ENCODE measurements around the gene RTRAF.

The RTRAF gene

GRCh38 chr14:51972566-51972965 is 16.8 kb upstream of the RTRAF start:
- Mint-ChIP-seq H3K4me3 (no peak overlapping the region), H3K4me1 (ENCODE audit: low read depth) (no peaks in the 10 kb centered on the region), H3K9me3 (no peaks in the 10 kb centered on the region), H3K27ac (no peak overlapping the region), H3K27me3 (ENCODE audit: low read depth) (no peaks in the 10 kb centered on the region), H3K36me3 (ENCODE audit: low read depth) (peaks cover 9% of the 10 kb centered on the region)

GRCh38 chr14:51977075-51977474 is 12.3 kb upstream of the RTRAF start:
- H3K27me3 Mint-ChIP-seq (ENCODE audit: low read depth), result no peaks in the 10 kb centered on the region
- H3K36me3 Mint-ChIP-seq (ENCODE audit: low read depth), result no peaks in the 10 kb centered on the region
- no peak overlapping the region for H3K4me3 Mint-ChIP-seq
- no peaks in the 10 kb centered on the region for H3K9me3 Mint-ChIP-seq
- no peak overlapping the region for H3K27ac Mint-ChIP-seq
- peaks cover 17% of the 10 kb centered on the region for H3K4me1 Mint-ChIP-seq (ENCODE audit: low read depth)

GRCh38 chr14:51978681-51979085 is 10.7 kb upstream of the RTRAF start:
- no peak overlapping the region for H3K27ac Mint-ChIP-seq
- H3K27me3 Mint-ChIP-seq (ENCODE audit: low read depth), result no peaks in the 10 kb centered on the region
- no peaks in the 10 kb centered on the region for H3K9me3 Mint-ChIP-seq
- peaks cover 17% of the 10 kb centered on the region for H3K4me1 Mint-ChIP-seq (ENCODE audit: low read depth)
- no peak overlapping the region for H3K4me3 Mint-ChIP-seq
- H3K36me3 Mint-ChIP-seq (ENCODE audit: low read depth), result no peaks in the 10 kb centered on the region

GRCh38 chr14:51979088-51979709 is 10.1 kb upstream of the RTRAF start:
- no peaks in the 10 kb centered on the region for H3K27me3 Mint-ChIP-seq (ENCODE audit: low read depth)
- H3K27ac Mint-ChIP-seq, result no peak overlapping the region
- H3K36me3 Mint-ChIP-seq (ENCODE audit: low read depth), result no peaks in the 10 kb centered on the region
- peaks cover 17% of the 10 kb centered on the region for H3K4me1 Mint-ChIP-seq (ENCODE audit: low read depth)
- H3K4me3 Mint-ChIP-seq, result no peak overlapping the region
- no peaks in the 10 kb centered on the region for H3K9me3 Mint-ChIP-seq

GRCh38 chr14:51981218-51981854 is 8.0 kb upstream of the RTRAF start:
- Mint-ChIP-seq H3K27me3 (ENCODE audit: low read depth) (no peaks in the 10 kb centered on the region), H3K36me3 (ENCODE audit: low read depth) (no peaks in the 10 kb centered on the region), H3K4me1 (ENCODE audit: low read depth) (peaks cover 17% of the 10 kb centered on the region), H3K4me3 (no peak overlapping the region), H3K27ac (no peak overlapping the region), H3K9me3 (no peaks in the 10 kb centered on the region)

- peaks cover 26% of the 10 kb centered on the region for H3K4me1 Mint-ChIP-seq (ENCODE audit: low read depth)
- H3K4me3 Mint-ChIP-seq, result peak overlapping the region; percentile 98
- no peaks in the 10 kb centered on the region for H3K27me3 Mint-ChIP-seq (ENCODE audit: low read depth)
- no peaks in the 10 kb centered on the region for H3K9me3 Mint-ChIP-seq
- peak overlapping the region; percentile 94 for H3K27ac Mint-ChIP-seq
- H3K36me3 Mint-ChIP-seq (ENCODE audit: low read depth), result peaks cover 17% of the 10 kb centered on the region
These were observed 1.1 kb upstream of the RTRAF start for GRCh38 chr14:51988221-51988620.

- Mint-ChIP-seq H3K9me3 (no peaks in the 10 kb centered on the region), H3K4me3 (peak overlapping the region; percentile 98), H3K4me1 (ENCODE audit: low read depth) (peaks cover 37% of the 10 kb centered on the region), H3K36me3 (ENCODE audit: low read depth) (peaks cover 28% of the 10 kb centered on the region), H3K27me3 (ENCODE audit: low read depth) (no peaks in the 10 kb centered on the region), H3K27ac (peak overlapping the region; percentile 94)
These were observed 1.1 kb downstream of the RTRAF start for GRCh38 chr14:51990488-51990887.

- Mint-ChIP-seq H3K4me3 (peak overlapping the region; percentile 32), H3K36me3 (ENCODE audit: low read depth) (peaks cover 46% of the 10 kb centered on the region), H3K9me3 (no peaks in the 10 kb centered on the region), H3K27ac (peak overlapping the region; percentile 58), H3K27me3 (ENCODE audit: low read depth) (no peaks in the 10 kb centered on the region), H3K4me1 (ENCODE audit: low read depth) (peaks cover 43% of the 10 kb centered on the region)
These were observed 4.1 kb downstream of the RTRAF start for GRCh38 chr14:51993285-51993920.

GRCh38 chr14:51996148-51996746 is 6.9 kb downstream of the RTRAF start:
- peaks cover 27% of the 10 kb centered on the region for H3K4me1 Mint-ChIP-seq (ENCODE audit: low read depth)
- no peak overlapping the region for H3K27ac Mint-ChIP-seq
- H3K27me3 Mint-ChIP-seq (ENCODE audit: low read depth), result no peaks in the 10 kb centered on the region
- H3K36me3 Mint-ChIP-seq (ENCODE audit: low read depth), result peaks cover 51% of the 10 kb centered on the region
- no peak overlapping the region for H3K4me3 Mint-ChIP-seq
- no peaks in the 10 kb centered on the region for H3K9me3 Mint-ChIP-seq

- H3K9me3 Mint-ChIP-seq, result no peaks in the 10 kb centered on the region
- H3K27me3 Mint-ChIP-seq (ENCODE audit: low read depth), result no peaks in the 10 kb centered on the region
- H3K36me3 Mint-ChIP-seq (ENCODE audit: low read depth), result peaks cover 55% of the 10 kb centered on the region
- H3K4me3 Mint-ChIP-seq, result no peak overlapping the region
- peaks cover 18% of the 10 kb centered on the region for H3K4me1 Mint-ChIP-seq (ENCODE audit: low read depth)
- H3K27ac Mint-ChIP-seq, result no peak overlapping the region
These were observed 9.0 kb downstream of the RTRAF start for GRCh38 chr14:51998348-51998747.

- Mint-ChIP-seq H3K4me3 (no peak overlapping the region), H3K9me3 (no peaks in the 10 kb centered on the region), H3K27me3 (ENCODE audit: low read depth) (no peaks in the 10 kb centered on the region), H3K36me3 (ENCODE audit: low read depth) (peaks cover 57% of the 10 kb centered on the region), H3K4me1 (ENCODE audit: low read depth) (peaks cover 11% of the 10 kb centered on the region), H3K27ac (no peak overlapping the region)
These were observed 9.7 kb downstream of the RTRAF start for GRCh38 chr14:51999084-51999483.

- Mint-ChIP-seq H3K27me3 (ENCODE audit: low read depth) (no peaks in the 10 kb centered on the region), H3K4me3 (no peak overlapping the region), H3K27ac (no peak overlapping the region), H3K36me3 (ENCODE audit: low read depth) (peaks cover 55% of the 10 kb centered on the region), H3K9me3 (no peaks in the 10 kb centered on the region), H3K4me1 (ENCODE audit: low read depth) (peaks cover 10% of the 10 kb centered on the region)
These were observed 10.8 kb downstream of the RTRAF start for GRCh38 chr14:52000019-52000582.

- Mint-ChIP-seq H3K27ac (no peak overlapping the region), H3K27me3 (ENCODE audit: low read depth) (no peaks in the 10 kb centered on the region), H3K36me3 (ENCODE audit: low read depth) (peaks cover 57% of the 10 kb centered on the region), H3K4me3 (no peak overlapping the region), H3K9me3 (no peaks in the 10 kb centered on the region), H3K4me1 (ENCODE audit: low read depth) (peaks cover 10% of the 10 kb centered on the region)
These were observed 11.3 kb downstream of the RTRAF start for GRCh38 chr14:52000696-52001095.

- Mint-ChIP-seq H3K36me3 (ENCODE audit: low read depth) (peaks cover 56% of the 10 kb centered on the region), H3K4me1 (ENCODE audit: low read depth) (peaks cover 2% of the 10 kb centered on the region)
These were observed 13.2 kb downstream of the RTRAF start for GRCh38 chr14:52002542-52002941.

More at GRCh38 chr14:52002542-52002941, 13.2 kb downstream of the RTRAF start:
- no peaks in the 10 kb centered on the region for H3K27me3 Mint-ChIP-seq (ENCODE audit: low read depth)
- H3K9me3 Mint-ChIP-seq, result no peaks in the 10 kb centered on the region
- H3K27ac Mint-ChIP-seq, result no peak overlapping the region
- no peak overlapping the region for H3K4me3 Mint-ChIP-seq
